Gastrocnemius medialis (tissue), 4 donors: ENCODE results near the gene UNC13B. TPM values are rescaled to one million over a fixed set of nuclear protein-coding genes. Genes with fewer than 3 reads are reported as not detected.

Source experiments
- ATAC-seq, 2 donors: fragments of 150-250 bp; one replicate each; pipeline ENCODE4 v1.9.1; 2016
- DNase-seq, 2 donors: peaks; one replicate each; pipeline ENCODE4 v3.0.0-alpha.2; 2019
- H3K27ac ChIP-seq, 4 donors: fragments of 200-600 bp; sonication (generic); 1 replicate in 1 of 4; 2 replicates in 3 of 4; pipeline ENCODE4 v1.5.1; 2016 to 2018; ENCODE audit warnings: mild to moderate bottlenecking in 2 of 4, moderate library complexity in 1 of 4
- H3K27me3 ChIP-seq, 3 donors: fragments of 200-600 bp; sonication (generic) in 2 of 3; 1 replicate in 1 of 3; 2 replicates in 2 of 3; pipeline versions ENCODE4 v1.5.1 to v1.6.0; 2016 to 2019; ENCODE audit warnings: mild to moderate bottlenecking in 1 of 3, moderate library complexity in 1 of 3
- H3K36me3 ChIP-seq, 2 donors: fragments of 200-600 bp; sonication (generic) in 1 of 2; one replicate each; pipeline ENCODE4 v1.5.1; 2017 to 2018
- H3K4me1 ChIP-seq, 2 donors: fragments of 200-600 bp; sonication (generic) in 1 of 2; one replicate each; pipeline ENCODE4 v1.5.1; 2016 to 2017; ENCODE audit warnings: mild to moderate bottlenecking in 2 of 2
- H3K4me3 ChIP-seq, 4 donors: fragments of 200-600 bp; sonication (generic) in 3 of 4; 1 replicate in 1 of 4; 2 replicates in 3 of 4; pipeline ENCODE4 v1.5.1; 2016 to 2019; ENCODE audit warnings: mild to moderate bottlenecking in 2 of 4
- H3K9me3 ChIP-seq, 3 donors: fragments of 200-600 bp; sonication (generic) in 2 of 3; 1 replicate in 1 of 3; 2 replicates in 2 of 3; pipeline ENCODE4 v1.5.1; 2016 to 2019
- POLR2A ChIP-seq, 2 donors: fragments of 450-650 bp; IDR thresholded peaks; one replicate each; pipeline ENCODE4 v1.6.1; 2017; ENCODE audit warnings: antibody characterized with exemption in 2 of 2, mild to moderate bottlenecking in 2 of 2, moderate library complexity in 2 of 2
- in situ Hi-C, 4 donors: fragments of 200-750 bp; cut with MboI; loops; one replicate each; pipeline versions ENCODE4 v1.15.0 to v1.8.0; 2017; ENCODE audit warnings: low sequenced_read_pairs in 4 of 4
- intact Hi-C: fragments of 100-400 bp; cut with DNase I; formaldehyde crosslinking; loops from one replicate; pipeline ENCODE4 v1.15.1; 2023; ENCODE audit warnings: low total_unique reads
- total RNA-seq, 4 donors: library from RNA; depleted of rRNA; stranded (reverse); fragments of >200 nt; gene quantifications; one replicate each; pipeline versions ENCODE4 v1.1.0 to v1.2.3, GENCODE V29; 2016
- TF ChIP-seq, protein P1 (sequence below), 5 experiments: fragments of 450-650 bp in 3 of 5; fragments of 200-600 bp in 2 of 5; sonication (generic) in 2 of 5; IDR thresholded peaks in 4 of 5; conservative IDR thresholded peaks in 1 of 5; 1 replicate in 4 of 5; 2 replicates in 1 of 5; pipeline ENCODE4 v1.5.1; 2016 to 2019; ENCODE audit warnings: antibody characterized with exemption in 5 of 5, mild to moderate bottlenecking in 3 of 5, moderate library complexity in 3 of 5

Gene UNC13B
- total RNA-seq, 4 donors from 2014 or later = 7.5 to 17.5 (median 13.1) TPM

DNA sequence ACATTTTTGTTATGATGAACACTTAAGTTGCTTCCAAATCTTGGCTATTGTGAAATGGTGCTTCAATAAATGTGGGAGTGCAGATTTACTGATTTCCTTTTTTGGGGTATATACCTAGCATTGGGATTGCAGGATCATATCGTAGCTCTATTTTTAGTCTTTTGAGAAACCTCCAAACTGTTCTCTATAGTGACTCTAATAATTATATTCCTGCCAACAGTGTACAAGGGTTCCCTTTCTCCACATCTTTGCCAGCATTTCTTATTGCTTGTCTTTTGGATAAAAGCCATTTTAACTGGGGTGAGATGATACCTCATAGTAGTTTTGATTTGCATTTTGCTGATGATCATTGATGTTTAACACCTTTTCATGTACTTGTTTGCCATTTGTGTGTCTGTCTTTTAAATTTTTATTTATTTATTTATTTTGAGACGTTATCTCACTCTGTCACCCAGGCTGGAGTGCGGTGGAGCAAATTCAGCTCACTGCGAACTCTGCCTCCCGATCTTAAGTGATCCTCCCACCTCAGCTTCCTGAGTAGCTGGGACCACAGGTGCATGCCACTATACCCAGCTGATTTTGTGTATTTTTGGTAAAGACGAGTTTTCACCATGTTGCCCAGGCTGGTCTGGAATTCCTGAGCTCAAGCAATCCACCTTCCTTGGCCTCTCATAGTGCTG lies 59.0 kb downstream of the UNC13B start:
- no peak for TF ChIP-seq POLR2A (IDR thresholded peaks at IDR 0.05)
- TF ChIP-seq, protein P1, sequence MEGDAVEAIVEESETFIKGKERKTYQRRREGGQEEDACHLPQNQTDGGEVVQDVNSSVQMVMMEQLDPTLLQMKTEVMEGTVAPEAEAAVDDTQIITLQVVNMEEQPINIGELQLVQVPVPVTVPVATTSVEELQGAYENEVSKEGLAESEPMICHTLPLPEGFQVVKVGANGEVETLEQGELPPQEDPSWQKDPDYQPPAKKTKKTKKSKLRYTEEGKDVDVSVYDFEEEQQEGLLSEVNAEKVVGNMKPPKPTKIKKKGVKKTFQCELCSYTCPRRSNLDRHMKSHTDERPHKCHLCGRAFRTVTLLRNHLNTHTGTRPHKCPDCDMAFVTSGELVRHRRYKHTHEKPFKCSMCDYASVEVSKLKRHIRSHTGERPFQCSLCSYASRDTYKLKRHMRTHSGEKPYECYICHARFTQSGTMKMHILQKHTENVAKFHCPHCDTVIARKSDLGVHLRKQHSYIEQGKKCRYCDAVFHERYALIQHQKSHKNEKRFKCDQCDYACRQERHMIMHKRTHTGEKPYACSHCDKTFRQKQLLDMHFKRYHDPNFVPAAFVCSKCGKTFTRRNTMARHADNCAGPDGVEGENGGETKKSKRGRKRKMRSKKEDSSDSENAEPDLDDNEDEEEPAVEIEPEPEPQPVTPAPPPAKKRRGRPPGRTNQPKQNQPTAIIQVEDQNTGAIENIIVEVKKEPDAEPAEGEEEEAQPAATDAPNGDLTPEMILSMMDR (IDR thresholded peaks at IDR 0.05 in 4 of 5, conservative IDR thresholded peaks at IDR 0.05 in 1 of 5) = no peak
- ATAC-seq = no peak
- DNase-seq = no peak
- in situ Hi-C loops = no loop called here
- no peak overlapping the region for H3K27ac ChIP-seq
- no peaks in the 10 kb centered on the region for H3K4me1 ChIP-seq
- no peaks in the 10 kb centered on the region for H3K36me3 ChIP-seq
- no peak overlapping the region for H3K4me3 ChIP-seq
- no peaks in the 10 kb centered on the region for H3K27me3 ChIP-seq
- intact Hi-C loops = no loop called here
- H3K9me3 ChIP-seq = peaks cover 0 to 10% (median 0%) of the 10 kb centered on the region in 3 donors

DNA sequence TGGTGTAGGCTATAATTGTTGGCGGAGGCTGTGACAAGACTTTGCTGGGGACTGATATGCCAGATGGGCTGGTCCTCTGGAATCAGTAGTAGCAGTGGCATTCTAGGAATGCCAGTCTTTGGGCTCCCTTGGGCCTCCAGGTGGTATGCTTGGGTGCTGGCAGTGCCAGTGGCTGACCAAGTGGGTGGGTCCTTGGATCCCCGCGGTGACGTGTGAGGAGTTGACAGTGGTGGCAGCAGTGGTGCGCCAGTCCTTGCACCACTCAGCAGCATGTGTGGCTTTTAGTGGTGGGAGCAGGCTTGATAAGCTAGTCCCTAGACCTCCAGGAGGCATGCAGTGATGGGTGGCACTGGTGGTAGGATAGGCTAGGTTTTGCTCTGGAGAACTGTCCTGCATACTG lies 63.9 kb downstream of the UNC13B start:
- Histone ChIP-seq H3K27me3 (no peaks in the 10 kb centered on the region), H3K9me3 (peaks cover 0 to 10% (median 0%) of the 10 kb centered on the region in 3 donors), H3K36me3 (no peaks in the 10 kb centered on the region), H3K4me3 (no peak overlapping the region), H3K27ac (no peak overlapping the region), H3K4me1 (peaks cover 32 to 40% of the 10 kb centered on the region in 2 donors)
- intact Hi-C loops (no loop called here), in situ Hi-C loops (no loop called here)
- ATAC-seq (no peak), DNase-seq (no peak)
- TF ChIP-seq, protein P1 (IDR thresholded peaks at IDR 0.05 in 4 of 5, conservative IDR thresholded peaks at IDR 0.05 in 1 of 5) = no peak
- TF ChIP-seq POLR2A (IDR thresholded peaks at IDR 0.05) = no peak

DNA sequence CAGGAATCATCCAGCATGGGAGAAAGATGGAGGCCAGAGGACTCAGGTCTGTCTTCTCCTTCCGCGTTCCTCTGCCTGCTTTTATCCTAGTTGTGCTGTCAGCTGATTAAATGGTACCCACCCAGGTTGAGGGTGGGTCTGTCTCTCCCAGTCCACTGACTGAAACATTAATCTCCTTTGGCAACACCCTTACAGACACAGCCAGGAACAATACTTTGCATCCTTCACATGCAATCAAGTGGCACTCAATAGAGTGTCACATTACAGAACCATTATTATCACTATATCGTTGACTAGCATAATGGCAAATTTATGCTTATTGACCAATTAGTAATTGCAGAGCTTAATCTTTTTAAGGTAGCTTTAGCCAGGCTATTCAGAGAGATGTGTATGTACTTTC lies 64.8 kb downstream of the UNC13B start:
- H3K4me3 ChIP-seq = no peak overlapping the region
- peak overlapping the region in 2 of 4 donors; percentile 77 to 79 for H3K27ac ChIP-seq
- no peak for DNase-seq
- in situ Hi-C loops = no loop called here
- TF ChIP-seq, protein P1 (IDR thresholded peaks at IDR 0.05 in 4 of 5, conservative IDR thresholded peaks at IDR 0.05 in 1 of 5) = no peak
- no peak for TF ChIP-seq POLR2A (IDR thresholded peaks at IDR 0.05)
- H3K9me3 ChIP-seq = peaks cover 0 to 10% (median 0%) of the 10 kb centered on the region in 3 donors
- peaks cover 35 to 46% of the 10 kb centered on the region in 2 donors for H3K4me1 ChIP-seq
- ATAC-seq = no peak
- intact Hi-C loops = no loop called here
- no peaks in the 10 kb centered on the region for H3K36me3 ChIP-seq
- H3K27me3 ChIP-seq = no peaks in the 10 kb centered on the region

DNA sequence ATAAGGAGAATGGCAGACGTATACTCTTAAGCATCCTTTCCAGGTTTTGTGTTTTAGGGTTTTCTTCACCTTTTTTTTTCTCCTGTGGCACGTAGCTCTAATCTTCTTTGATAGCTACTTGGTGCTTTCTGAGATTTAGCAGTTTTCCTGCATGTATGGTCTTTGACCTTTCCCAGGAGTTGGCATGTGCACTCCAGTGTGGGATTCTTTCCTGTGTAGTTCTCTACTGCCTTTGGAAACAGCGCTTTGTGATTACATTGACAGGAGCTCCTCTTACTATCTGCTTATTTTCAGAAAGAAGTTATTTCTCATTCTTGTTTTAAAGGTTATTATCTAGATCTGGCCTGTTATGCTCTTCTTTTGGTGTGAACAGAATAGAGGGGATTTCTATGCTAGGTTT lies 65.5 kb downstream of the UNC13B start:
- Histone ChIP-seq H3K27ac (peak overlapping the region; percentile 38 to 79 (median 58)), H3K4me1 (peaks cover 35 to 53% of the 10 kb centered on the region in 2 donors), H3K36me3 (no peaks in the 10 kb centered on the region), H3K27me3 (no peaks in the 10 kb centered on the region), H3K9me3 (peaks cover 0 to 10% (median 0%) of the 10 kb centered on the region in 3 donors), H3K4me3 (no peak overlapping the region)
- DNase-seq = no peak
- TF ChIP-seq, protein P1 (IDR thresholded peaks at IDR 0.05 in 4 of 5, conservative IDR thresholded peaks at IDR 0.05 in 1 of 5) = no peak
- no peak for TF ChIP-seq POLR2A (IDR thresholded peaks at IDR 0.05)
- ATAC-seq = no peak
- intact Hi-C loops (no loop called here), in situ Hi-C loops (no loop called here)
